ENCODE data around the gene CDHR5. TPM values are rescaled to one million over a fixed set of nuclear protein-coding genes. Genes with fewer than 3 reads are reported as not detected.

CDHR5 gene
- total and polyA plus RNA-seq, 7 donors, result 0.07 to 0.34 (median 0.20) TPM; not detected in 4

- no peak overlapping the region for H3K4me3 ChIP-seq
- intact Hi-C loops (cut with DNase I), result no loop called here
- WGBS, 3 donors, result 81 to 94% (median 85%) methylated on average over 5 of the region's 5 CpGs
- H3K9me3 ChIP-seq, result no peaks in the 10 kb centered on the region
- H3K27me3 ChIP-seq (ENCODE audit: insufficient read depth in 3 of 3, low read length in 2 of 3), result peaks cover 0 to 5% (median 0%) of the 10 kb centered on the region in 3 donors
- TF ChIP-seq CTCF (IDR thresholded peaks at IDR 0.05), result no peak
- H3K36me3 ChIP-seq (ENCODE audit: insufficient read depth in 1 of 2, low read depth in 1 of 2), result no peaks in the 10 kb centered on the region
- H3K27ac ChIP-seq, result peak overlapping the region; percentile 90
- ATAC-seq (no peak), DNase-seq (no peak)
- H3K4me1 ChIP-seq, result peaks cover 45% of the 10 kb centered on the region
Observed at GRCh38 chr11:630871-631270, 6.1 kb upstream of the CDHR5 start.

GRCh38 chr11:629237-629583 is 4.5 kb upstream of the CDHR5 start:
- peak; percentile 7 for TF ChIP-seq CTCF (IDR thresholded peaks at IDR 0.05)
- Histone ChIP-seq H3K27ac (peak overlapping the region; percentile 90), H3K4me3 (no peak overlapping the region), H3K36me3 (ENCODE audit: insufficient read depth in 1 of 2, low read depth in 1 of 2) (no peaks in the 10 kb centered on the region), H3K4me1 (peaks cover 45% of the 10 kb centered on the region), H3K27me3 (ENCODE audit: insufficient read depth in 3 of 3, low read length in 2 of 3) (peaks cover 0 to 2% (median 0%) of the 10 kb centered on the region in 3 donors), H3K9me3 (no peaks in the 10 kb centered on the region)
- intact Hi-C loops (cut with DNase I), result loop anchor here in 1 of 2 donors (5.0 kb wide), 1 partner anchor 52 kb away; the partner anchor contains the start of gene PHRF1
- ATAC-seq (peak; percentile 78 to 86 (median 82)), DNase-seq (peak in 1 of 2 donors; percentile 86)
- WGBS, 3 donors, result 15 to 25% (median 16%) methylated on average over 10 of the region's 10 CpGs

- no peak for ATAC-seq
- peak in 1 of 2 donors; percentile 56 for DNase-seq
- intact Hi-C loops (cut with DNase I), result loop anchor here in 1 of 2 donors (5.0 kb wide), 1 partner anchor 51 kb away; the partner anchor contains the start of gene PHRF1
- H3K9me3 ChIP-seq, result no peaks in the 10 kb centered on the region
- no peaks in the 10 kb centered on the region for H3K36me3 ChIP-seq (ENCODE audit: insufficient read depth in 1 of 2, low read depth in 1 of 2)
- peak overlapping the region; percentile 90 for H3K27ac ChIP-seq
- TF ChIP-seq CTCF (IDR thresholded peaks at IDR 0.05), result no peak
- WGBS, 3 donors, result 92 to 95% (median 93%) methylated on average over 31 of the region's 31 CpGs
- peaks cover 39% of the 10 kb centered on the region for H3K4me1 ChIP-seq
- H3K27me3 ChIP-seq (ENCODE audit: insufficient read depth in 3 of 3, low read length in 2 of 3), result peaks cover 0 to 2% (median 0%) of the 10 kb centered on the region in 3 donors
- no peak overlapping the region for H3K4me3 ChIP-seq
Observed at GRCh38 chr11:628056-628455, 3.3 kb upstream of the CDHR5 start.

GRCh38 chr11:627308-627576 is 2.5 kb upstream of the CDHR5 start:
- DNase-seq, result no peak
- Histone ChIP-seq H3K9me3 (no peaks in the 10 kb centered on the region), H3K27me3 (ENCODE audit: insufficient read depth in 3 of 3, low read length in 2 of 3) (peaks cover 0 to 2% (median 0%) of the 10 kb centered on the region in 3 donors), H3K36me3 (ENCODE audit: insufficient read depth in 1 of 2, low read depth in 1 of 2) (peaks cover 0 to 5% of the 10 kb centered on the region in 2 donors), H3K27ac (no peak overlapping the region), H3K4me3 (no peak overlapping the region), H3K4me1 (peaks cover 32% of the 10 kb centered on the region)
- no peak for TF ChIP-seq CTCF (IDR thresholded peaks at IDR 0.05)
- WGBS, 3 donors, result 28 to 44% (median 42%) methylated on average over 11 to 28 of the region's 28 CpGs
- ATAC-seq, result no peak
- intact Hi-C loops (cut with DNase I), result loop anchor here in 1 of 2 donors (5.0 kb wide), 1 partner anchor 50 kb away; the partner anchor contains the start of gene PHRF1

All from psoas muscle (tissue), 8 donors.